SK-N-SH treated with all-trans-retinoic acid at 6 μM for 48 hours (cell line): Measurements from ENCODE around the gene NUP214.

Experiments
- ATAC-seq: fragments of 200-7000 bp; cut with Tn5 transposase; 3 replicates; pipeline ENCODE4 v1.9.1; 2020; ENCODE audit warnings: mild to moderate bottlenecking, moderate library complexity
- ARNTL ChIP-seq: fragments of 450-650 bp; formaldehyde crosslinking; IDR thresholded peaks from 2 replicates; pipeline ENCODE4 v1.5.0; 2020; ENCODE audit warnings: low read depth, mild to moderate bottlenecking, moderate library complexity, borderline replicate concordance
- BACH2 ChIP-seq: fragments of 250-450 bp; sonication (Bioruptor Pico); IDR thresholded peaks from 2 replicates; pipeline ENCODE4 v1.9.0; 2021; ENCODE audit warnings: mild to moderate bottlenecking, borderline replicate concordance
- CSDC2 ChIP-seq: fragments of 250-450 bp; sonication (Bioruptor Pico); IDR thresholded peaks from 2 replicates; pipeline ENCODE4 v1.5.0; 2020; ENCODE audit warnings: mild to moderate bottlenecking, moderate library complexity
- ESRRG ChIP-seq: fragments of 250-450 bp; sonication (Bioruptor Pico); IDR thresholded peaks from 2 replicates; pipeline ENCODE4 v1.6.1; 2021; ENCODE audit warnings: mild to moderate bottlenecking
- GLIS3 ChIP-seq: fragments of 250-450 bp; sonication (Bioruptor Pico); IDR thresholded peaks from 2 replicates; pipeline ENCODE4 v1.5.0; 2020; ENCODE audit warnings: mild to moderate bottlenecking, moderate library complexity
- ISL1 ChIP-seq: fragments of 250-450 bp; sonication (Bioruptor Pico); IDR thresholded peaks from 2 replicates; pipeline ENCODE4 v2.1.2; 2022; ENCODE audit warnings: mild to moderate bottlenecking, moderate library complexity
- OSR1 ChIP-seq: fragments of 250-450 bp; sonication (Bioruptor Pico); IDR thresholded peaks from 2 replicates; pipeline ENCODE4 v1.8.0; 2022; ENCODE audit warnings: moderate library complexity, mild to moderate bottlenecking, inconsistent platforms
- PPARA ChIP-seq: fragments of 250-450 bp; sonication (Bioruptor Pico); IDR thresholded peaks from 2 replicates; pipeline ENCODE4 v1.5.0; 2020; ENCODE audit warnings: mild to moderate bottlenecking, borderline replicate concordance
- RARB ChIP-seq: fragments of 250-450 bp; sonication (Bioruptor Pico); IDR thresholded peaks from 2 replicates; pipeline ENCODE4 v1.8.0; 2021; ENCODE audit warnings: mild to moderate bottlenecking, moderate library complexity
- SNAI2 ChIP-seq: fragments of 250-450 bp; sonication (Bioruptor Pico); IDR thresholded peaks from 2 replicates; pipeline ENCODE4 v1.5.0; 2020; ENCODE audit warnings: mild to moderate bottlenecking, moderate library complexity
- TCF4 ChIP-seq: fragments of 250-450 bp; sonication (Bioruptor Pico); IDR thresholded peaks from 2 replicates; pipeline ENCODE4 v1.8.0; 2021; ENCODE audit warnings: mild to moderate bottlenecking, moderate library complexity, borderline replicate concordance
- TOX ChIP-seq: fragments of 250-450 bp; sonication (Bioruptor Pico); IDR thresholded peaks from 2 replicates; pipeline ENCODE4 v1.8.0; 2021; ENCODE audit warnings: mild to moderate bottlenecking, moderate library complexity, borderline replicate concordance
- ZC3H10 ChIP-seq: fragments of 250-450 bp; sonication (Bioruptor Pico); IDR thresholded peaks from 2 replicates; pipeline ENCODE4 v1.5.1; 2021; ENCODE audit warnings: mild to moderate bottlenecking, moderate library complexity
- ZFP3 ChIP-seq: fragments of 250-450 bp; sonication (Bioruptor Pico); IDR thresholded peaks from 2 replicates; pipeline ENCODE4 v1.5.0; 2020; ENCODE audit warnings: mild to moderate bottlenecking, moderate library complexity
- ZFP30 ChIP-seq: fragments of 450-650 bp; formaldehyde crosslinking; IDR thresholded peaks from 2 replicates; pipeline ENCODE4 v1.5.0; 2022; ENCODE audit warnings: mild to moderate bottlenecking, moderate library complexity
- ZNF70 ChIP-seq: fragments of 450-650 bp; formaldehyde crosslinking; IDR thresholded peaks from 2 replicates; pipeline ENCODE4 v1.5.0; 2020; ENCODE audit warnings: mild to moderate bottlenecking, moderate library complexity
- ZNF8 ChIP-seq: fragments of 450-650 bp; formaldehyde crosslinking; IDR thresholded peaks from 2 replicates; pipeline ENCODE4 v1.5.0; 2020; ENCODE audit warnings: mild to moderate bottlenecking, moderate library complexity
- TF ChIP-seq, protein P1 (sequence below): fragments of 250-450 bp; sonication (Bioruptor Pico); IDR thresholded peaks from 2 replicates; pipeline ENCODE4 v1.5.0; 2020; ENCODE audit warnings: mild to moderate bottlenecking, moderate library complexity
- TF ChIP-seq, protein P2 (sequence below): fragments of 250-450 bp; sonication (Bioruptor Pico); IDR thresholded peaks from 2 replicates; pipeline ENCODE4 v1.8.0; 2020; ENCODE audit warnings: mild to moderate bottlenecking, moderate library complexity, borderline replicate concordance
- TF ChIP-seq, protein P3 (sequence below): fragments of 250-450 bp; sonication (Bioruptor Pico); IDR thresholded peaks from 2 replicates; pipeline ENCODE4 v1.5.1; 2020; ENCODE audit warnings: low read depth, mild to moderate bottlenecking, moderate library complexity
- TF ChIP-seq, protein P4 (sequence below): fragments of 250-450 bp; sonication (Bioruptor Pico); IDR thresholded peaks from 2 replicates; pipeline ENCODE4 v1.8.0; 2021; ENCODE audit warnings: low read depth, mild to moderate bottlenecking, moderate library complexity, borderline replicate concordance
- TF ChIP-seq, protein P5 (sequence below): fragments of 250-450 bp; sonication (Bioruptor Pico); IDR thresholded peaks from 2 replicates; pipeline ENCODE4 v1.5.1; 2021; ENCODE audit warnings: mild to moderate bottlenecking, moderate library complexity

NUP214 gene

DNA sequence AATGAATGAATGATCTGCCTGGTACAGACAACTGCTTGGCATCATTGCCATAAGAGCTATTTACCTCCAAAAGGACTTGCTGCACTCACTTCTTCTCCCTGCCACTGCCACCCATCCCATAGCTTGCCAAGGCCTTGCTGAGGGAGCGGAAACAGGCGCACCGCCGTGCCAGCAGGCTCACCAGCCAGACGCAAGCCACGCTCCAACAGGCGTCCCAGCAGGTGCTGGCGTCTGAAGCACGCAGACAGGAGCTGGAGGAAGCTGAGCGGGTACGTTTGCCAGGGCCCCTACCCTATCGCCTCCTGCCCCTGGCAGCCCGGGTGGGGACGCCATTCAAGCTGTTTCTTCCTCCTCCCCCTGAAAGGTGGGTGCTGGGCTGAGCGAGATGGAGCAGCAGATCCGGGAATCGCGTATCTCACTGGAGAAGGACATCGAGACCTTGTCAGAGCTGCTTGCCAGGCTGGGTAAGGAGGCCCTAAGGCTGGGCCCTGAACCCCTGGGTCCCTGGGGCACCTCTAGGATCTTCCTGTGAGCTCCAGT is 38.0 kb upstream of the NUP214 start:
- ATAC-seq: no peak
- TF ChIP-seq TCF4 (CRISPR knock-in tag): no peak
- TF ChIP-seq OSR1 (CRISPR knock-in tag): no peak
- no peak for TF ChIP-seq SNAI2
- TF ChIP-seq ESRRG (CRISPR knock-in tag): no peak

DNA sequence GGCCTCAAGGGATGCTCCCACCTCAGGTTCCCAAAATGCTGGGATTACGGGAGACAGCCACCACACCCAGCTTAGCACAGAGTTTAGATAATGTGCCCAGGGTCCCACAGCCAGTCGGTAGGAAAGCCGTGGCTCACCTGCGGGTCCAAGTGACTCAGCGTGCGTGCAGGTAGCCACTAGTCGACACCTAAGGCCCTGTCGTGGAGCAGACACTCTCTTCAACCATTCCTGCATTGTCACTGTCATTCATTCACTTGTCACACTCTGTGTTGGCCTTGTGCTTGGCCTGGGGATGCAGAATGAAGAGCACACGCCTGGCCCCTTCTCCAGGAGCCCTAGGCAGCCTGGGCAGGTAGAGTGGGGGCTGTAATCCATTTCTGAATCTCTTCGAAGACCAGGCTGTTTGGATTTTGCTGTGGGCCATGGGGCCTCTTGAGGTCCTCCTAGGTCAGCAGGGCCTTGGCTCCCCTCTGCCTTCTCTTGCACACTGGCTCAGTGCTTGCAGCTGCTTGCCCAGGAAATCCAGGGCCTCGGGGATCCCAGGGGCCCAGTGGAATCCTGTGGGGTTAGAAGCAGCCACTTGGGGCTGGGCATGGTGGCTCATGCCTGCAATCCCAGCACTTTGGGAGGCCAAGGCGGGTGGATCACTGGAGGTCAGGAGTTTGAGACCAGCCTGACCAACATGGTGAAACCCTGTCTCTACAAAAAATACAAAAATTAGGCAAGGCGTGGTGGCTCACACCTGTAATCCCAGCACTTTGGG is 35.2 kb upstream of the NUP214 start:
- no peak for TF ChIP-seq CSDC2 (CRISPR knock-in tag)
- TF ChIP-seq TOX (CRISPR knock-in tag): no peak
- no peak for TF ChIP-seq ESRRG (CRISPR knock-in tag)
- TF ChIP-seq RARB (CRISPR knock-in tag): no peak
- no peak for TF ChIP-seq ZNF70 (CRISPR knock-in tag)
- TF ChIP-seq, protein P1, sequence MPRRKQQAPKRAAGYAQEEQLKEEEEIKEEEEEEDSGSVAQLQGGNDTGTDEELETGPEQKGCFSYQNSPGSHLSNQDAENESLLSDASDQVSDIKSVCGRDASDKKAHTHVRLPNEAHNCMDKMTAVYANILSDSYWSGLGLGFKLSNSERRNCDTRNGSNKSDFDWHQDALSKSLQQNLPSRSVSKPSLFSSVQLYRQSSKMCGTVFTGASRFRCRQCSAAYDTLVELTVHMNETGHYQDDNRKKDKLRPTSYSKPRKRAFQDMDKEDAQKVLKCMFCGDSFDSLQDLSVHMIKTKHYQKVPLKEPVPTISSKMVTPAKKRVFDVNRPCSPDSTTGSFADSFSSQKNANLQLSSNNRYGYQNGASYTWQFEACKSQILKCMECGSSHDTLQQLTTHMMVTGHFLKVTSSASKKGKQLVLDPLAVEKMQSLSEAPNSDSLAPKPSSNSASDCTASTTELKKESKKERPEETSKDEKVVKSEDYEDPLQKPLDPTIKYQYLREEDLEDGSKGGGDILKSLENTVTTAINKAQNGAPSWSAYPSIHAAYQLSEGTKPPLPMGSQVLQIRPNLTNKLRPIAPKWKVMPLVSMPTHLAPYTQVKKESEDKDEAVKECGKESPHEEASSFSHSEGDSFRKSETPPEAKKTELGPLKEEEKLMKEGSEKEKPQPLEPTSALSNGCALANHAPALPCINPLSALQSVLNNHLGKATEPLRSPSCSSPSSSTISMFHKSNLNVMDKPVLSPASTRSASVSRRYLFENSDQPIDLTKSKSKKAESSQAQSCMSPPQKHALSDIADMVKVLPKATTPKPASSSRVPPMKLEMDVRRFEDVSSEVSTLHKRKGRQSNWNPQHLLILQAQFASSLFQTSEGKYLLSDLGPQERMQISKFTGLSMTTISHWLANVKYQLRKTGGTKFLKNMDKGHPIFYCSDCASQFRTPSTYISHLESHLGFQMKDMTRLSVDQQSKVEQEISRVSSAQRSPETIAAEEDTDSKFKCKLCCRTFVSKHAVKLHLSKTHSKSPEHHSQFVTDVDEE (CRISPR knock-in tag): no peak
- TF ChIP-seq, protein P2, sequence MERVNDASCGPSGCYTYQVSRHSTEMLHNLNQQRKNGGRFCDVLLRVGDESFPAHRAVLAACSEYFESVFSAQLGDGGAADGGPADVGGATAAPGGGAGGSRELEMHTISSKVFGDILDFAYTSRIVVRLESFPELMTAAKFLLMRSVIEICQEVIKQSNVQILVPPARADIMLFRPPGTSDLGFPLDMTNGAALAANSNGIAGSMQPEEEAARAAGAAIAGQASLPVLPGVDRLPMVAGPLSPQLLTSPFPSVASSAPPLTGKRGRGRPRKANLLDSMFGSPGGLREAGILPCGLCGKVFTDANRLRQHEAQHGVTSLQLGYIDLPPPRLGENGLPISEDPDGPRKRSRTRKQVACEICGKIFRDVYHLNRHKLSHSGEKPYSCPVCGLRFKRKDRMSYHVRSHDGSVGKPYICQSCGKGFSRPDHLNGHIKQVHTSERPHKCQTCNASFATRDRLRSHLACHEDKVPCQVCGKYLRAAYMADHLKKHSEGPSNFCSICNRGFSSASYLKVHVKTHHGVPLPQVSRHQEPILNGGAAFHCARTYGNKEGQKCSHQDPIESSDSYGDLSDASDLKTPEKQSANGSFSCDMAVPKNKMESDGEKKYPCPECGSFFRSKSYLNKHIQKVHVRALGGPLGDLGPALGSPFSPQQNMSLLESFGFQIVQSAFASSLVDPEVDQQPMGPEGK (CRISPR knock-in tag): no peak
- no peak for TF ChIP-seq ISL1 (CRISPR knock-in tag)
- no peak for TF ChIP-seq ZC3H10
- no peak for TF ChIP-seq ZFP3 (CRISPR knock-in tag)
- TF ChIP-seq OSR1 (CRISPR knock-in tag): no peak
- TF ChIP-seq ZFP30 (CRISPR knock-in tag): no peak
- no peak for TF ChIP-seq ARNTL (CRISPR knock-in tag)
- no peak for TF ChIP-seq GLIS3 (CRISPR knock-in tag)
- no peak for TF ChIP-seq SNAI2
- no peak for ATAC-seq

DNA sequence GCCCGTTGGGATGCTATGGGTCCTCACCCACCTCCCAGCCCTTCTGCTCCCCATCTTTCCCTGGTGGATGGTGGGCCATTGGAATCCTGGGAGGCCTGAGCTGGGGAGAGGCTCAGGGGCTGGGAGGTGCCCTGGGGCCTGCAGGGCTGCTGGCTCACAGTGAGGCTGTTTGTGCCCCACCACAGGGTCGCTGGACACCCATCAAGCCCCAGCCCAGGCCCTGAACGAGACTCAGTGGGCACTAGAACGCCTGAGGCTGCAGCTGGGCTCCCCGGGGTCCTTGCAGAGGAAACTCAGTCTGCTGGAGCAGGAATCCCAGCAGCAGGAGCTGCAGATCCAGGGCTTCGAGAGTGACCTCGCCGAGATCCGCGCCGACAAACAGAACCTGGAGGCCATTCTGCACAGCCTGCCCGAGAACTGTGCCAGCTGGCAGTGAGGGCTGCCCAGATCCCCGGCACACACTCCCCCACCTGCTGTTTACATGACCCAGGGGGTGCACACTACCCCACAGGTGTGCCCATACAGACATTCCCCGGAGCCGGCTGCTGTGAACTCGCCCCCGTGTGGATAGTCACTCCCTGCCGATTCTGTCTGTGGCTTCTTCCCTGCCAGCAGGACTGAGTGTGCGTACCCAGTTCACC is 33.9 kb upstream of the NUP214 start:
- TF ChIP-seq TCF4 (CRISPR knock-in tag): no peak
- TF ChIP-seq, protein P3, sequence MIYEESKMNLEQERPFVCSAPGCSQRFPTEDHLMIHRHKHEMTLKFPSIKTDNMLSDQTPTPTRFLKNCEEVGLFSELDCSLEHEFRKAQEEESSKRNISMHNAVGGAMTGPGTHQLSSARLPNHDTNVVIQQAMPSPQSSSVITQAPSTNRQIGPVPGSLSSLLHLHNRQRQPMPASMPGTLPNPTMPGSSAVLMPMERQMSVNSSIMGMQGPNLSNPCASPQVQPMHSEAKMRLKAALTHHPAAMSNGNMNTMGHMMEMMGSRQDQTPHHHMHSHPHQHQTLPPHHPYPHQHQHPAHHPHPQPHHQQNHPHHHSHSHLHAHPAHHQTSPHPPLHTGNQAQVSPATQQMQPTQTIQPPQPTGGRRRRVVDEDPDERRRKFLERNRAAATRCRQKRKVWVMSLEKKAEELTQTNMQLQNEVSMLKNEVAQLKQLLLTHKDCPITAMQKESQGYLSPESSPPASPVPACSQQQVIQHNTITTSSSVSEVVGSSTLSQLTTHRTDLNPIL (CRISPR knock-in tag): no peak
- no peak for TF ChIP-seq ARNTL (CRISPR knock-in tag)
- TF ChIP-seq TOX (CRISPR knock-in tag): no peak
- TF ChIP-seq RARB (CRISPR knock-in tag): no peak
- TF ChIP-seq ZNF8 (CRISPR knock-in tag): no peak
- TF ChIP-seq BACH2 (CRISPR knock-in tag): no peak
- TF ChIP-seq, protein P4, sequence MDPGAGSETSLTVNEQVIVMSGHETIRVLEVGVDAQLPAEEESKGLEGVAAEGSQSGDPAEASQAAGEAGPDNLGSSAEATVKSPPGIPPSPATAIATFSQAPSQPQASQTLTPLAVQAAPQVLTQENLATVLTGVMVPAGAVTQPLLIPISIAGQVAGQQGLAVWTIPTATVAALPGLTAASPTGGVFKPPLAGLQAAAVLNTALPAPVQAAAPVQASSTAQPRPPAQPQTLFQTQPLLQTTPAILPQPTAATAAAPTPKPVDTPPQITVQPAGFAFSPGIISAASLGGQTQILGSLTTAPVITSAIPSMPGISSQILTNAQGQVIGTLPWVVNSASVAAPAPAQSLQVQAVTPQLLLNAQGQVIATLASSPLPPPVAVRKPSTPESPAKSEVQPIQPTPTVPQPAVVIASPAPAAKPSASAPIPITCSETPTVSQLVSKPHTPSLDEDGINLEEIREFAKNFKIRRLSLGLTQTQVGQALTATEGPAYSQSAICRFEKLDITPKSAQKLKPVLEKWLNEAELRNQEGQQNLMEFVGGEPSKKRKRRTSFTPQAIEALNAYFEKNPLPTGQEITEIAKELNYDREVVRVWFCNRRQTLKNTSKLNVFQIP (CRISPR knock-in tag): no peak
- TF ChIP-seq ZC3H10: no peak
- no peak for TF ChIP-seq OSR1 (CRISPR knock-in tag)
- no peak for TF ChIP-seq ZFP3 (CRISPR knock-in tag)
- TF ChIP-seq, protein P2 (CRISPR knock-in tag): no peak
- TF ChIP-seq SNAI2: no peak
- TF ChIP-seq, protein P5, sequence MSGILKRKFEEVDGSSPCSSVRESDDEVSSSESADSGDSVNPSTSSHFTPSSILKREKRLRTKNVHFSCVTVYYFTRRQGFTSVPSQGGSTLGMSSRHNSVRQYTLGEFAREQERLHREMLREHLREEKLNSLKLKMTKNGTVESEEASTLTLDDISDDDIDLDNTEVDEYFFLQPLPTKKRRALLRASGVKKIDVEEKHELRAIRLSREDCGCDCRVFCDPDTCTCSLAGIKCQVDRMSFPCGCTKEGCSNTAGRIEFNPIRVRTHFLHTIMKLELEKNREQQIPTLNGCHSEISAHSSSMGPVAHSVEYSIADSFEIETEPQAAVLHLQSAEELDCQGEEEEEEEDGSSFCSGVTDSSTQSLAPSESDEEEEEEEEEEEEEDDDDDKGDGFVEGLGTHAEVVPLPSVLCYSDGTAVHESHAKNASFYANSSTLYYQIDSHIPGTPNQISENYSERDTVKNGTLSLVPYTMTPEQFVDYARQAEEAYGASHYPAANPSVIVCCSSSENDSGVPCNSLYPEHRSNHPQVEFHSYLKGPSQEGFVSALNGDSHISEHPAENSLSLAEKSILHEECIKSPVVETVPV (CRISPR knock-in tag): no peak
- TF ChIP-seq ISL1 (CRISPR knock-in tag): no peak
- TF ChIP-seq ZNF70 (CRISPR knock-in tag): no peak
- no peak for TF ChIP-seq PPARA (CRISPR knock-in tag)
- TF ChIP-seq CSDC2 (CRISPR knock-in tag): no peak
- TF ChIP-seq ESRRG (CRISPR knock-in tag): no peak
- ATAC-seq: no peak
